ENCODE data around the gene THOC6. TPM values are rescaled to one million over a fixed set of nuclear protein-coding genes. Genes with fewer than 3 reads are reported as not detected.

Gene THOC6
- polyA plus RNA-seq, 5 donors = 20.0 to 37.5 (median 27.2) TPM

GRCh38 chr16:3028716-3029319 is 5.0 kb downstream of the THOC6 start:
- DNase-seq = no peak

DNA sequence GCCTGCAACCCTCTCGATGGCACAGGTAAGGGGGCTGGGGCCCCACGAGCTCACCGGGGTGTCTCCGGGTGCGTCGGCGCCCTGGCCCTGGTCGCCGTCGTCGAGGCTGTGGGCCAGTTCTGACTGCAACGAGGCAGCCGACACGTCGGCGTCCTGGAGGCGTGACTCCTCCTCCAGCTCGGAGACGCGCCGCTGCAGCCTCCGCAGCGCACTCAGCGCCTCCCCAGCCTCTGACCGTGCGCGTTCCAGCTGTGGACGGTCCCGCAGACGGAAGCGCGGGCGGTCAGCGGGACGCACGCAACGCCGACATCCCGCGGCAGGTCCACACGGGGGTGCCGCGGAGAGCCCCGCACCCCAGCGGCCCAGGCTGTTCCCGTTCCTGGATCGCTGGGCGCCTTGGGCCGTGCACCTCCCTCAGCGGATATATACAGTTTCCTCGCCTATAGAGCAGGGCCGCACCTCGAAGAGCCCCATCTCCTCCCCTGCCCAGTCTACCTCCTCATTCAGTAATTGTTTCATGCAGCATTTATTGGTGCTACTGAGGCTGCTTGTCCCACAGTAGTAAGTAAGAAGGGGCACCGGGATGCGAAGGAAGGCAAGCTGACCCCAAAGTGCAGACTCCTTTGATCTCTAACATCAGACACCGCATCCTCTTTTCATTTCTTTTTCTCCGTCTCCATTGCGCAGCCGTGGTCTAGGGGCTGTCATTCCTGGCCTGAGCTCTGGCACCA is 5.8 kb downstream of the THOC6 start:
- DNase-seq = no peak

GRCh38 chr16:3030222-3031212 is 6.7 kb downstream of the THOC6 start:
- DNase-seq = no peak

- DNase-seq = no peak
These were observed 8.8 kb downstream of the THOC6 start for GRCh38 chr16:3032624-3033023.

- DNase-seq = no peak
These were observed 11.6 kb downstream of the THOC6 start for GRCh38 chr16:3035289-3035971.

- no peak for DNase-seq
These were observed 12.3 kb downstream of the THOC6 start for GRCh38 chr16:3035972-3036725.

DNA sequence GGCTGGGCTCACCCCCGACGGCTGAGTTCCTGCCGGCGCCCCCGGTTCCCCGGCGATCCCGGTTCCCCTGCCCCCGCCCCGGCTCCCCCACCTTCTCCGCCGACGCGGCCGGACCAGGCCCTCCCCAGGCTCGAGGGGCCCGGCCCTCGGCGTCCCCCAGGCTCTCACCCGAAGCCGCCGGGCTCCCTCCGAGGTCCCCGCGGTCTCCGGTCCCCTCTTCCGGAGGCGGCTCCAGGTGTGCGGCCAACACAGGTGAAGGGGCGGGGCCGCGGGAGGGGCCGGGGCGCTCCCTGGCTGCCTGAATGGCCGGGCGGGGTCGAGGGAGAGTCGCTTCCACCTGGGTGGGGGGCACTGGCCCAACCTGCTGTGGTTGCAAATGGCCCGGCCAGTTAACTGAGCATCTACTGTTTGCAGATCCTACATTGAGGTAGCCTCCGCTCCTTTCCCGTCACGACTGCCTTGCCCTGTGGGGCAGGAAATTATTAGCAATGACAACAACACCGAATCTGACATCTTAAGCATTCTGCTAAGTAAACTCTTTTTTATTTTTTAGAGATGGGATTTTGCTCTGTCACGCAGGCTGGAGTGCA is 13.0 kb downstream of the THOC6 start, which contains the start of gene BICDL2:
BICDL2 (minus strand) TSS at position 219 of the 590 bp plus-strand sequence. CDS start 1,448 bp downstream, outside the sequence.
- no peak for DNase-seq

DNA sequence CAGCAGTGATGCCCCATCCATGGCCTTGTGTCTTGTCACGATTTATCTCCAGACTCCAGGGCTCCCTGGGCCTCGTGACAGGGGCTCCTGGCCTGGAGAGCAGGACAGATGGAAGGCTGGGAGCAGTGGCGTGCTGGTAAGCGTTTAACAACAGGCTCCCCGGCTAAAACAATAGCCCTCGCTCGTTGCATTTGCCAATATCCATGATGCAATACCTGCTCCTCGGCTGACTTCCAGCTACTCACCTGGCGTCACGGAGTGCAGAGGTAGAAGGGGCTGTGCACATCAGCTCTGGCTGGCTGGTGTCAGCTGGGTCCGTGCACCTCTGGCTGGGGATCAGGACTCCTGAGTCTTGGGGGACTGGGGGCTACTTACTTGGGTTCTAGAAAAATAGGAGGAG is 14.4 kb downstream of the THOC6 start:
- no peak for DNase-seq

DNA sequence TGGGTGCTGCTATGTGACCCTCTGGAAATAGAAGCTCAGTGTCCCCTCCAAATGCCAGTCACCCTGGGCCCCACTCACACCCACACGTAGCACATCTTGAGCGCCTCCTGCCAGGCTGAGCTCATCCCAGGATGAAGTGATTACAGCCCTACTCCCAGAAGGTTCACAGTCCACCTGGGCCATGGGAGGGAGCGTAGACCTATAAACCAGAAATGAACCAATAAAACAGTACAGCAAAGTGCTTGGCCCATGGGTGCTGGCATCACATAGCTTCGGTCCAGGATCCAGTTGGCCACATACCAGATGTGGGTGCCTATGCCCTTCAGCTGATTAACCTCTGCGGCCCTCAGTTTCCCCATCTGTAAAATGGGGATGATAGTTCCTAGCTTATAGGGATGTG is 15.1 kb downstream of the THOC6 start:
- DNase-seq = no peak

DNA sequence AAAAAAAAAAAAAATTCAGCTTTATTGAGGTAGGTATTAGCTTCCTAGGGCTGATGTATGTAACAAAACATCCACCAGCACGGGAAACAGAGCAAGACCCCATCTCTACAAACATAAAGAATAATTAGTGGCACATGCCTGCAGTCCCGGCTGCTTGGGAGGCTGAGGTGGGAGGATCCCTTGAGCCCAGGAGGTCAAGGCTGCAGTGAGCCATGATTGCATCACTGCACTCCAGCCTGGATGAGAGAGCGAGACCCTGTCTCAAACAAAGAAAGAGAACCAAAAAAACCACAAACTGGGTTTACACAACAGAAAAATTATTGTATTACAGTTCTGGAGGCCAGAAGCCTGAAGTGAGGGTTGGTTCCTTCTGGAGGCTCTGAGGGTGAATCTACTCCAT is 18.5 kb downstream of the THOC6 start:
- DNase-seq = no peak

- DNase-seq = no peak
These were observed 20.9 kb downstream of the THOC6 start for GRCh38 chr16:3044708-3045107.

GRCh38 chr16:3045758-3046640 is 22.2 kb downstream of the THOC6 start, which contains the start of gene MMP25:
TSS of gene MMP25 (plus strand) at chr16:3046561. CDS start at chr16:3046918, 357 bp downstream.
- no peak for DNase-seq

- no peak for DNase-seq
These were observed 23.0 kb downstream of the THOC6 start for GRCh38 chr16:3046641-3047386.

- DNase-seq = no peak
These were observed 23.5 kb downstream of the THOC6 start for GRCh38 chr16:3047387-3047720.

GRCh38 chr16:3049921-3050481 is 26.2 kb downstream of the THOC6 start:
- no peak for DNase-seq

GRCh38 chr16:3050487-3050886 is 26.7 kb downstream of the THOC6 start:
- DNase-seq = no peak

DNA sequence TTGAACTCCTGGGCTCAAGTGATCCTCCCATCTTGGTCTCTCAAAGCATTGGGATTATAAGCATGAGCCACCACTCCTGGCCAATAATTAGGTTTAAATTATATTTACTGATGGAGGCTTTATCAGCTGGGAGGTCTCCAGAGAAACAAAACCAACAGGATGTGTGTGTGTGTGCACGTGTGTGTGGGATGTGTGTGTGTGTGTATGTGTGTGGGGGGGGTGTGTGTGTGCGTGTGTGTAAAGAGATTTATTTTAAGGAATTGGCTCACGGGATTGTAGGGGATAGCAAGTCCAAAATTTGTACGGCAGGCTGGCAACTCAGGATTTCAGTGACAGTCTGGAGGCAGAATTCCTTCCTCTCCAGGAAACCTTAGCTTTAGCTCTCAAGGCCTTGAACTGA is 27.2 kb downstream of the THOC6 start:
- DNase-seq = no peak

- DNase-seq = no peak
These were observed 27.7 kb downstream of the THOC6 start for GRCh38 chr16:3051494-3051893.

All from right lung (tissue), 5 donors.